ENCODE results near the gene POLR3F.

The POLR3F gene

DNA sequence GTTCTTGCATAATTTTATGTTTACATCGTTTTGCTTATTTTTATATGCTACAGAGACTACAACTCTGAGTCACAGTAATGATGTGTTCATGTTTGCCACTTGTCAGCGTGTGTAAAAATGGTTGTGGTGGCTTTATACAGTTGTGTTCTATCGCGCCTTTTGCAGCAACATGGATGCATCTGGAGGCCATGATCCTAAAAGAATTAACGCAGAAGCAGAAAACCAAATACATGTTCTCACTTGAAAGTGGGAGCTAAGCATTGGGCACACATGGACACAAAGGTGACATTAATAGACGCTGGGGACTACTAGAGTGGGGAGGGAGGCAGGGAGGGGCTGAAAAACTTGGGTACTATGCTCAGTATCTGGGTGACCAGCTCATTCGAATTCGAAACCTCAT is 39.6 kb downstream of the POLR3F start:
- Histone ChIP-seq H3K9me3 (ENCODE audit: insufficient read depth, low read length, severe bottlenecking) (no peaks in the 10 kb centered on the region), H3K4me2 (ENCODE audit: insufficient read depth, low read length) (peak overlapping the region; percentile 96), H2AFZ (ENCODE audit: low read depth, low read length) (peak overlapping the region; percentile 82), H3K4me3 (ENCODE audit: low read depth in 1 of 2, low read length in 2 of 2) (peak overlapping the region; percentile 72 to 74; a peak in 3 of 4 replicates), H3K36me3 (ENCODE audit: insufficient read depth, low read length) (peaks cover 23% of the 10 kb centered on the region), H3K79me2 (ENCODE audit: insufficient read depth, low read length) (peaks cover 25% of the 10 kb centered on the region), H3K4me1 (ENCODE audit: insufficient read depth, low read length) (peaks cover 31% of the 10 kb centered on the region), H3K27ac (ENCODE audit: low read length) (peak overlapping the region; percentile 96), H3K9ac (ENCODE audit: low read depth, low read length) (peak overlapping the region; percentile 65), H4K20me1 (ENCODE audit: insufficient read depth, low read length) (no peaks in the 10 kb centered on the region), H3K27me3 (ENCODE audit: insufficient read depth, low read length, poor library complexity) (no peaks in the 10 kb centered on the region)
- ATAC-seq (ENCODE audit: insufficient read depth, low read depth), result no peak
- no peak for DNase-seq
- no peak for TF ChIP-seq EZH2 (IDR thresholded peaks at IDR 0.05; ENCODE audit: borderline replicate concordance, low read depth, low read length, severe bottlenecking)
- TF ChIP-seq, protein P1, sequence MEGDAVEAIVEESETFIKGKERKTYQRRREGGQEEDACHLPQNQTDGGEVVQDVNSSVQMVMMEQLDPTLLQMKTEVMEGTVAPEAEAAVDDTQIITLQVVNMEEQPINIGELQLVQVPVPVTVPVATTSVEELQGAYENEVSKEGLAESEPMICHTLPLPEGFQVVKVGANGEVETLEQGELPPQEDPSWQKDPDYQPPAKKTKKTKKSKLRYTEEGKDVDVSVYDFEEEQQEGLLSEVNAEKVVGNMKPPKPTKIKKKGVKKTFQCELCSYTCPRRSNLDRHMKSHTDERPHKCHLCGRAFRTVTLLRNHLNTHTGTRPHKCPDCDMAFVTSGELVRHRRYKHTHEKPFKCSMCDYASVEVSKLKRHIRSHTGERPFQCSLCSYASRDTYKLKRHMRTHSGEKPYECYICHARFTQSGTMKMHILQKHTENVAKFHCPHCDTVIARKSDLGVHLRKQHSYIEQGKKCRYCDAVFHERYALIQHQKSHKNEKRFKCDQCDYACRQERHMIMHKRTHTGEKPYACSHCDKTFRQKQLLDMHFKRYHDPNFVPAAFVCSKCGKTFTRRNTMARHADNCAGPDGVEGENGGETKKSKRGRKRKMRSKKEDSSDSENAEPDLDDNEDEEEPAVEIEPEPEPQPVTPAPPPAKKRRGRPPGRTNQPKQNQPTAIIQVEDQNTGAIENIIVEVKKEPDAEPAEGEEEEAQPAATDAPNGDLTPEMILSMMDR (IDR thresholded peaks at IDR 0.05; ENCODE audit: borderline replicate concordance, extremely low read depth, low read length, poor library complexity, severe bottlenecking), result no peak

DNA sequence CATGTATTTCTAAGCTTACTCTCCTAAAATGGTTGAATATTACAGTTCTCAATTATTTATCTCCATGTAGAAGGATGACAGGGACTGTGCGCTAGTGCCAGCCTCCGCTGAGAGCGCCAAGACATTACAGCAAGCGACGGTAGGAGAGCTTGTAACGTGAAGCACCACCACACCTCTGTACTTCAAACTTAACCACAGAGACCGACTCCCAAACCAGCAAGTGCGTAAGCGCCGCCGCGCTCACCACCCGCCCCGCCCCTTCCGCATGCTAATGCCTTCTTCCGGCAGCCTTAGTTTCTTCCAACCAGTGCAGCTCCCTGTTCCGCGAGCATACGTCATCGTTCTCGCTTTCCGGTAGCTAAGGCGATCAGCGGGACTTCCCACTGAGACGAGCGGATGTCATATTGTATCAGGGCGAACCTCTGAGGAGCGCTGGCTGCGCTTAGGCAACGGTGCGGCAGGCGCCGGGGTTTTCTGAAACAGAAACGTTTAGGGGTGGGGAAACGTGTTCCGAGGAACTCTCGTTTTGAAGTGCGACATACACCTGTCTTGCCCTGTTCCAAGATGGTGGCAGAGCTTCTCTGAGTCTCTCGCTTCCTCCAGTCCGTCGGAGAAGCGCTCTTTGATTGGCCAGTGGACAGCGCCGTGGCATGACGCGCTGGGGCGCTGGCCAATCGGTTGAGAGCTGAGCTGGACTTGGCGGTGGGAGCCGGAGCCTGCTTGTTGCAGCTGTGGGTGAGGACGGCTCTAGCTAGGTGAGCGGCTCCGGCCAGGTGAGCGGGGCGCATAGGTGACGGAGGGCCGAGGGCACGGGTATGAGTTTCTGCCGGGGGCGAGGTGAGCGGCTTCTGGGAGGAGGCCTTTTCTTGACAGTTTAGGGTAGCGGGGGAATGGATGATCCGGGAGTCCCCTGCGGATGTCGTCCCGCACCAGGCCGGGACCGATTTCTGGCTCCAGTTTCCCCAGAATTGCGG is 40.3 kb downstream of the POLR3F start, which contains the start of gene SEC23B:
Gene SEC23B (plus strand): TSS at position 723 of the 974 bp plus-strand sequence. CDS start 2,896 bp downstream, outside the sequence.
- peak; percentile 98 for DNase-seq
- H2AFZ ChIP-seq (ENCODE audit: low read depth, low read length), result peak within 1 kb of the TSS; percentile 82
- peaks cover 28% of the 10 kb centered on the region for H3K36me3 ChIP-seq (ENCODE audit: insufficient read depth, low read length)
- no peaks in the 10 kb centered on the region for H4K20me1 ChIP-seq (ENCODE audit: insufficient read depth, low read length)
- peak within 1 kb of the TSS; percentile 96 for H3K4me2 ChIP-seq (ENCODE audit: insufficient read depth, low read length)
- peaks cover 31% of the 10 kb centered on the region for H3K4me1 ChIP-seq (ENCODE audit: insufficient read depth, low read length)
- ATAC-seq (ENCODE audit: insufficient read depth, low read depth), result peak; percentile 96
- H3K27me3 ChIP-seq (ENCODE audit: insufficient read depth, low read length, poor library complexity), result no peaks in the 10 kb centered on the region
- TF ChIP-seq EZH2 (IDR thresholded peaks at IDR 0.05; ENCODE audit: borderline replicate concordance, low read depth, low read length, severe bottlenecking), result no peak
- TF ChIP-seq, protein P1 (IDR thresholded peaks at IDR 0.05; ENCODE audit: borderline replicate concordance, extremely low read depth, low read length, poor library complexity, severe bottlenecking), result no peak
- peak within 1 kb of the TSS; percentile 65 for H3K9ac ChIP-seq (ENCODE audit: low read depth, low read length)
- H3K9me3 ChIP-seq (ENCODE audit: insufficient read depth, low read length, severe bottlenecking), result no peaks in the 10 kb centered on the region
- H3K4me3 ChIP-seq (ENCODE audit: low read depth in 1 of 2, low read length in 2 of 2), result peak within 1 kb of the TSS; percentile 72 to 74
- peak within 1 kb of the TSS; percentile 96 for H3K27ac ChIP-seq (ENCODE audit: low read length)
- H3K79me2 ChIP-seq (ENCODE audit: insufficient read depth, low read length), result peaks cover 25% of the 10 kb centered on the region

DNA sequence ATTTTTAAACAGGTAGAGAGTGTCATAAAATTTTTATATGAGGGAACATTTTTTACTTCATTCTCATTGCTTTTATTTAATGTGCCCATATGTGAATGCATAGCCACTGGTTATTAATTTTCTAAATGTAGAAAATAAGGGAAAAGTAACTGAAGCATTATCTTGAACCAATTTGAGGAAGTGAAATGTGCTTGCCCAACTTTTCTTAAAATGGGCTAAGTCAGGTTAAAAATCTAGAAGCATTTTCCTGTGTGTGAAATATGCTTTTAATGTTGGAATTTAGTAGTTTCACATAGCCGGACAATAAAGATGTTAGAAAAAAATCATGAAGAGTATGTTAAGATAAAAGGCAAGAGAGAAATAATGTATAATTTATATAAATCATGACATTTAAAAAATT is 44.4 kb downstream of the POLR3F start:
- no peak for DNase-seq
- Histone ChIP-seq H3K4me1 (ENCODE audit: insufficient read depth, low read length) (peaks cover 26% of the 10 kb centered on the region), H4K20me1 (ENCODE audit: insufficient read depth, low read length) (no peaks in the 10 kb centered on the region), H3K9me3 (ENCODE audit: insufficient read depth, low read length, severe bottlenecking) (no peaks in the 10 kb centered on the region), H3K36me3 (ENCODE audit: insufficient read depth, low read length) (peaks cover 58% of the 10 kb centered on the region), H3K27ac (ENCODE audit: low read length) (no peak overlapping the region), H3K27me3 (ENCODE audit: insufficient read depth, low read length, poor library complexity) (no peaks in the 10 kb centered on the region), H3K4me2 (ENCODE audit: insufficient read depth, low read length) (no peak overlapping the region), H3K9ac (ENCODE audit: low read depth, low read length) (no peak overlapping the region), H3K79me2 (ENCODE audit: insufficient read depth, low read length) (peaks cover 25% of the 10 kb centered on the region), H2AFZ (ENCODE audit: low read depth, low read length) (no peak overlapping the region), H3K4me3 (ENCODE audit: low read depth in 1 of 2, low read length in 2 of 2) (no peak overlapping the region)
- TF ChIP-seq EZH2 (IDR thresholded peaks at IDR 0.05; ENCODE audit: borderline replicate concordance, low read depth, low read length, severe bottlenecking), result no peak
- TF ChIP-seq, protein P1 (IDR thresholded peaks at IDR 0.05; ENCODE audit: borderline replicate concordance, extremely low read depth, low read length, poor library complexity, severe bottlenecking), result no peak
- no peak for ATAC-seq (ENCODE audit: insufficient read depth, low read depth)

Data from DND-41 (cell line).